IPS DF 4.7 (cell line): ENCODE measurements around the gene HIRIP3.
"Not testable (repeated sequence)": the region's sequence is repeated elsewhere in the genome, so short reads cannot be mapped to it uniquely, and the experiment has no call there.

Experiments used
- DNase-seq: peaks from one replicate; pipeline ENCODE4 v3.0.0-alpha.2; 2013; ENCODE audit warnings: low spot score; ENCODE audit errors: extremely low read depth

HIRIP3 gene

DNA sequence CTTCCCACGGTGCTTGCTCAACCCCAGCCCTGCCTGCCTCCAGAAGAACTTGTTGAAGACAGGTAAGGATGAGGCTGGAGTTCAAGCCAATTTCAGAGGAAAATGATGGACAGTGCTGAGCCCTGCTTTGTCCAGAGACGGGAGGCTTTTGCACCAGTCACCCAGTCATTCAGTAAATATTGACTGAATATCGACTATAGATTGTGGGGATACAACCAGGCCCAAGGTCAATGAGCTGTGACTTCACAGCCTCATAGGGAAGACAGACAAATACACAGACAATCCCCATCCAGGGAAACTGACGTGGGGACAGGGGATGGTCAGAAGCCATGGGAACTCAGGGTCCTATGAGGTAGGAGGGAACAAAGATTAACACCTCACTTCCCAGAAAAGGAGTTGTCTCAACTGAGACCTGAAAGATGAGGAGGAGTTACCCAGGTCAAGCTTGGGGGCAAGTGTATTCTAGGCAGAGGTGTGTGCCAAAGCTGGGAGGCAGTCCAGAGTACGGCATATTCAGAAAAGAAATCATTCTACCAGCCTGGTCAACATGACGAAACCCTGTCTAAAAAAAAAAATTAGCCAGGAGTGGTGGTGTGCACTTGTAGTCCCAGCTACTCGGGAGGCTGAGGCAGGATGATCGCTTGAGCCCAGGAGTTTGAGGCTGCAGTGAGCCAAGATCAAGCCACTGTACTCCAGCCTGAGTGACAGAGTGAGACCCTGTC is 21.3 kb upstream of the HIRIP3 start:
- DNase-seq = no peak

DNA sequence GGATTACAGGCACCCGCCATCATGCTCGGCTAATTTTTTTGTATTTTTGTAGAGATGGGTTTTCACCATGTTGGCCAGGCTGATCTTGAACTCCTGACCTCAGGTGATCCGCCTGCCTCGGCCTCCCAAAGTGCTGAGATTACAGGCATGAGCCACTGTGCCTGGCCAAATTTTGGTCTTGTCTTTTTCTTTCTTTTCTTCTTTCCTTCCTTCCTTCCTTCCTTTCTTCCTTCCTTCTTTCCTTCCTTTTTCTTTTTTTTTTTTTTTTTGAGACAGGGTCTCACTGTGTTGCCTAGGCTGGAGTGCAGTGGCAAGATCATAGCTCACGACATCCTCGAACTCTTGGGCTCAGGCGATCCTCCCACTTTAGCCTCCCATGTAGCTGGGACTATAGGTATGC is 20.0 kb upstream of the HIRIP3 start:
- not testable (repeated sequence) for DNase-seq

DNA sequence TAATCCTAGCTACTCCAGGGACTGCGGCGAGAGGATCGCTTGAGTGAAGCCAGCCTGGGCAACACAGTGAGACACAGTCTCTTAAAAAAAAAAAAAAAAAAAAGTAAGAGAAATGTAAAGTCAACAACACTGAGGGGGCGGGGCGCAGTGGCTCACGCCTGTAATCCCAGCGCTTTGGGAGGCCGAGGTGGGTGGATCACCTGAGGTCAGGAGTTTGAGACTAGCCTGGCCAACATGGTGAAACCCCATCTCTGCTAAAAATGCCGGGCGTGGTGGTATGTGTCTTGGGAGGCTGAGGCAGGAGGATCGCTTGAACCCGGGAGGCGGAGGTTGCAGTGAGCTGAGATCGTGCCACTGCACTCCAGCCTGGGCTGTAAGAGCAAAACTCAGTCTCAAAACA is 17.2 kb upstream of the HIRIP3 start:
- not testable (repeated sequence) for DNase-seq

DNA sequence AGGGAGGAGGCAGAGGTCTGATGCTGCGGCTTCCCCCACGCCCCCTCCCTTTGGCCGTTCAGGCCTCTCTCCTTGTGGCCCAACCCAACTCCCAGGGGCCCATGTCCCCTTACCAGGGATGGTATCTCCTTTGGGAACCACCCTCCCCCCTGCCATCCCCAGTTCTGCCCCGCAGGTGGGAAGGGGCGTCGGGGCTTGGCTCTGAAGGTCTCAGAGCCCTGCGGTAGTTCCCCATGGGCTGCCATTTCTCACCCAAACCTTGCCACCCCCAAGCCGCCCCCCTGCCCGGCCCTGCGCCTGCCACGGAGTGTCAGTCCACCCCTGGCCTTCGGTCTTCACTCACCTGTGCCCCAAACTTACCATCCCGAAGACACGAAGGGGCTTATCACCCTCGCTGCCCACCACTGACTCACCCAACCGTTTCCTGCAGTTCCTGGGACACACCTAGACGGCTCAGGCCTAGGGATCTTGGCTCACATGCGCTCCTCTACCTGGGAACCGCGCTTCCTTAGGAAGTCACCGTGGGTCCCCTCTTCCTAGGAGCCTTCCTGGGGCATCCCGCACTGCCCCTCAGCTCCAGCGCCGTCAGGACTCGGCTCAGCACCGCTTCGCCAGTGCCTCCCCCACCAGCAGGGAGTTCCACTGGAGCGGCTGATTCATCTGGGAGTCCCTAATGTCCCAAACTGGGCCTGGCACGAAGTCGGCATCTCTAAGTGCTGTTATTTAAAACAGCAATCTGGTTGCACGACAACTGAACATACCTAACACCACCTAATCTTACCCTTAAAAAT is 16.5 kb upstream of the HIRIP3 start:
- no peak for DNase-seq

DNA sequence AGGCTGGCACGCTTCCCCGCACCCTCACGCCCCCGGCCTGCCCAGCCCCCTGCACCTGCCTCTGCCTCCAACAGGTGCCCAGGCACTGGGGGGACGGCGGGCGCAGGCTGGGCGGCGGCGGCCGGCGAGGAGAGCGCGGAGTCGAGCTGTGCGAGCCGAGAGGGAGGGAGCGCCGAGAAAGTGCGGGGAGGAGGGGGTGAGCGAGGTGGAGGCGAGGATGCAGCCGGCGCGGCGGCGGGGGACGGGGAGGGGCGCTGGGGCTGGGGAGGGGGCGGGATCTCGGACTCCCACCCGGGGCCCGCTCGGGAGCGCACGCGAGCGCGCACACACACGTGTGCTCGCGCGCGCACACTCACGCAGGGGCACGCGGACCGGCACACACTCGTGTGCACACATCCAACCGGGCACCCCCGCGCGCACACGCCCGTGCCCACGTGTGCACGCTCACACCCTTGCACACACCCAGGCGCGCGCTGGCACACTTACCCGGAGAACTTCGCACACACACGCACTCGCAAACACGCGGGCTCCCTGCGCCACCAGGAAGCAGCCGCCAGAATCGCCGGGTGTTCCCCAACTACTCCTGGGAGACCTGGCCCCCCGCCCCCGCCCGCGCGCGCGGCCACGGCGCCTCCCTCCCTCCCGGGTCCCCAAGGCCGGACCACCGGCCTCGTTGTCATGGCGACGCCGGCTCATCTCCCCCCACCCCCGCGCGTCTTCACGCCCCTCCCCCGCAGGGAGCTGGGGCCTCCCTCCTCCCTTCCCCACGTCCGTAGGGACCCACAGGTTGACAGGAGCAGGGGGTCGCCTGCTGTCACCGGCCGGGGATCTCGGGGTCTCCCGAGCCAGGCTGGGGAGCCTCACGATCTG is 15.7 kb upstream of the HIRIP3 start, which contains the start of gene DOC2A:
Gene DOC2A, minus strand, starts transcription at position 184 of the 870 bp plus-strand sequence. CDS start 805 bp downstream, outside the sequence.
- DNase-seq = no peak

DNA sequence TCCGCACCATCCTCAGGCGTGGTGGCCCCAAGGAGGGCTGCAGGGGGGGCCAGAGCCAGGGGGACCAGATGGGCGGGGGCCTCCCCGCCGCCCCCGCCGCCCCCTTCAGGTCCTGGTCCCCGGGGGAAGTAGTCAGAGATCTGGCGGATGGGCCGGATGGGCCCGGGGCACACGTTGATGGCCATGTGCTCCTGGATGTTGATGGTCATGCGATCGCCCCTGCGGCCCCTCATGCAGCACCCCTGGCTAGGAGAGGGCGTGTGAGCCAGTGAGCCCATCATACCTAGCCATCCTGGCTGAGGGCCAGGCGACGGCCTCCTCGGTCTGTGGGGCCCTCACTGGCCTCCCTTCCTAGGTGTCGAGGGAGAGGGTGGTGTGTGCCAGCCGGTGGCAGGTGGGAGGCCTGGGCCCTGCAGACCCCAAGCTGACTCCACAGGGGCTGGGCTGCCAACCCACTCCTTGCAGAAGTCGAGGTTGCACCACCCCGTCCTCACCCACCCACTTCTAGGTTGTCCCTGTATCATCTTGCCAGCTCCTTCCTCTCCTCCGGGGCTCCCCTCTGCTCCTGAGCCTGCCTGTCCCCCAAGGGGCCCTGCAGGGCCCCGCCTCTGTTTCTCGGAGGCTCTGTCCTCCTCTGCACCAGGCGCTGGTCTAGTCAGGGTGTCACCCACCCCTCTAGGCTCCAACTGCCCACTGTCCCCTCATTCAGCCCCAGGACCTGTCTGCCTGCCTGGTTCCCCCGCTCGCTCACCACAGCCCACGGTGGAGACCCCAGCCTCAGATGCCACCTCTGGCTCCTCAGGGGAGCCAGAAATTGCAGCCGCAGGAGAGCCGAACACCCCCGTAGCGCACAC is 14.8 kb upstream of the HIRIP3 start:
- DNase-seq = no peak

DNA sequence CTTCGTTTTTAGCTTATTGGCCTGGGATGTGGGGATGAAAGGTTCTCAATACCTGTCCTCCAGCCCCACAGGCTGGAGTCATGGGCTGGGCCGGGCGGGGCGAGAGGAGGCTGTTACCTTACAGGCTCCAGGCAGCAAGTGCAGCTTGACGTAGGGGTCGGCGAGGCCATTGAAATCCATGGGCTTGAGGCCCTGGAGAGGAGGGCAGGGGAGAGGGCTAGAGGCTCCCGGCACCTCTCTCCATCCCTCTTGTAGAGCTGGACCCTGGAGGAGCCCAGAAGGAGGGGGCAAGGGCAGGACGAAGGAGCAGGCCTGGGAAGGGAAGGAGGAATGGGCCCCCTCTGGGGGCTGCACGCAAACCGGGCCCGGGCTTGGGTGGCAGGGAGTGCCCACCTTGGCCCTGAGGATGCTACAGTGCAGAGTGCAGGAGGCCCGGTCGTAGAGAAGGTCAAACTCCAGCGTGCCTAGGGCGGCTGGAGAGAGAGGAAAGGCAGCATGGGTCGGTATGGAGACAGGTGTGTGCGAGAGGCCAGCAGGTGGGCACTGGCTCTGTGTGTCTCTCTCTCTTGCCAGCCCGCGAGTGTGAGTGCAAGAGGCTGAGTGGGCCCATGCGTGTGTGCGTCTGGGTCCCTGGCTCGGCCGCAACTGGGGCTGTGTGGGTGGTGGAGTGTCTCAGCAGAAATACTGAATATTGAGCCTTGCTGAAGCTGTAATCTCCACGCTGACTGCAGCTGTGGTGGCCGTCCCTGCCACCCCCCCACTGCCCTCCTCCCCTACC is 13.9 kb upstream of the HIRIP3 start:
- DNase-seq = no peak

DNA sequence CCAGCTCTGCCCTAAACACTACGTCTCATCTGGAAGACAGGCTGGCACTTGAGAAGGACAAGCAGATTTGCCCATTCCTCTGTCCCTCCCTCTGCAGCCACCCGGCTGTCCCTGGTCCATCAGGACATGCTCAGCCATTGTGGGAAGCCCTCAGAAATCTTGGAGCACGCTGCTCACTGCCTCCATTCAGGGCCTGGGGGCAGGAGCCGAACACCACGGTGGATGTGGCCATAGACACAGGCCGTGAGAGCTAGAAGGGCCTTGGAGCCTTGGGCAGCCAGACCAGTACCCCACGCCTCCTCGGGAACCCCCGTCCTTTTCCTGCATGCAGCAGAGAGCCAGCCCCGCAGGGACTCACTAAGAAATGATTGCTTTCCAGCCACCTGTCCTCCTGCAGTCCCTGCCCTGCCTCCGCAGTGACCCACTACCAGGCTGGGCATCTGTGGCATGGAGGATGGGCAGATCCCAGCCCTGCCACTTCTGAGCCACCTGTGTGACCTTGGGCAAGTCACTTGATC is 12.0 kb upstream of the HIRIP3 start:
- no peak for DNase-seq

DNA sequence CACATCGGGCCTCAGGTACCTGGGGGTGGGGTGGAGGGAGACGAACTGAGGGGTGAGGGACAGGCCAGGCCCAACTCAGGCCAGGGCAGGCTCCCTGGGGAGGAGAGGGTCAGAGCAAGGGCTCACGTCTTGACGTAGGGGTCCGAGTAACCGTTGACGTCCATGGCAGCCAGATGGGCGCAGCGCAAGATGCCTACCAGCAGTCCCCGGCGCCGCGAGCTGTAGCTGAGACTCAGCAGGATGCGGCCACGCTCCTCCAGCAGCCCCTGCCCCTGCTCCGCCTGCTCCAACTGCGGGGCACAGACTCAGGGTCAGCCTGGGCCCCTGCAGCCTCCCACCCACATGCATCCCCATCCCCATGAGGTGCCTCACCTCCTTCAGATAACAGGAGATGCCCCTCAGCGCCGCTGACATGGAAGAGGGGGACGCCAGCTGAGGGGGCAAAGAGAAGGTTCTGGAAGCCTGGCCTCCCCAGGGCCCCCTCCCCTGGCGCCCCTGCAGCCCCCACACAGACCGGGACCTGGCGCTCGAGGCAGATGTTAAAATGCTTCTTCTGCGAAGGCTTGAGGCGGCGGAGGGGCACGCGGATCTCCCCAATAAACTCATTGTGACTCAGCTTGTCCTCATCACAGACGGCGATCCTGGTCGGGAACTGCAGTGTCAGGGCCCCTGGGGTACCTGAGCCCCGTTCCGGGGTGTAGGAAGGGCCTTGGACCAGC is 11.4 kb upstream of the HIRIP3 start:
- DNase-seq = no peak

DNA sequence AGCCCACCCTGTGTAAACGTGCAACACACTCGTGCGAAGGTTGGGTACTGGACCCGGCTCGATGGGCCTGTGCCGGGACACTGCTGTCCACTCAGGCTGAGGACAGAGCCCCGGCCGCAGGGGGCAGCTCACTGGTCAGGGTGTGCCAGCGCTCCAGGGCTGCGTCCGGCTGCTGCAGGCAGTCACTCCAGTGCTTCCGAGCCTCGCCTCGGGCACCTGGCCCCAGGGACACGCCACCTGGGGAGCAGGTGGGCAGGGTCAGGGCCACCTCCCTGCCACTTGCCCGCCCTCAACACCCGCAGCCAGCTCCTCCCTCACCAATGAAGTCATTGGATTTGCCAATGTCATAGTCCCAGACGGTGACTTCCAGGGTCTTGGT is 10.7 kb upstream of the HIRIP3 start:
- DNase-seq = no peak

DNA sequence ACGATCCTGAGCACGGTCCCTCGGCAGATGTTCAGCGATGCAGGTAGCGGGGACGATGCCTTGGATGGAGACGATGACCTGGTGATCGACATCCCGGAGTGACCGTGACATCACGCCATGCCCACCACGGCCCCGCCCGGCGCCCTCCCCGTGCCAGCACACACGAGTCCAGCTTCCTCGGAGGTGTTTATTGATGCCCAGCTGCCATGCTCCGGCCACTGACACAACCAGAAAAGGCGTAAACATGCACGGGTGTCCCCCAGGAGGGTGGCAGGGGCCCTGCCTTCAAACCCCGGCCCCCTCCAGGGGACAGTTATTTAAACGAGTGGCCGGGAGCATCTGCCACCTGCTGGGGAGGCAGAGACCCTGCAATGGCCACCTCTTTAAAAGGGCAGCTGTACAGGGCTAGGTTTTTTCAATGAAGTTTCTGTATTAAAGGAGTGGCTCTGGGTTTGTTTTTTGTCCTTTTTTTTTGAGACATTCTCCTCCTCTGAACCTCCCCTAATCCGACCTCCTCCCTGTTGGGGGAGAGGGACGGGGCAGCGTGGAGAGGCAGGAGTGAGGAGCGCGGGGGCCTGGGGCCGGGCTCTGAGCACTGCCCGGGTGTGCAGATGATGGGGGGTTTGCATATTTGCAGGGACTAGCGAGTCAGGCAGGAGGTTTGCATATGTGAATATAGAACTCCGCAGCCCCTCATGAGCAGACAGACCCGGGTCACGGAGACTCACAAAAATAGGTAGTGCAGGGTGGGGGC is 10.1 kb upstream of the HIRIP3 start:
- no peak for DNase-seq

DNA sequence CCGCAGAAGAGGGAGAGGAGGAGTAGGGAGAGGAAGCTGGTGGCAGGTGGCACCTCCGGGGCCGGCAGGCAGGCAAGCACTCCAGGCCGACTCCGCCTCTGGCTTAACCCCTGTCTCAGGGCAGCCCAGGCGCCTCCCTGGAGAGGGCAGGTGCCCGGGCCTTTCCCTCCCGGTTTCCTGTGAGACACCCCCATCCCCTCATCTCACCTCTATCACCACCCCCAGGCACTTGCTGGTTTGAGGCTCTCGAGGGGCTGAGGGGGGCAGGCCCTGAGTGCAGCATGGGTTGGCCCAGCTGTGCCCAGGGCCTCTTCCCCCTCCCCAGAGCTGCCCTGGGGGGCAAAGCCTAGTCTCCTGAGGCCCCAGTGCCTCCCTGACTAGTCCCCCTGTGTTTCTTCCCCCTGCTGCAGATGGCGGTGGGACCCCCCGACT is 9.4 kb upstream of the HIRIP3 start:
- DNase-seq = no peak

DNA sequence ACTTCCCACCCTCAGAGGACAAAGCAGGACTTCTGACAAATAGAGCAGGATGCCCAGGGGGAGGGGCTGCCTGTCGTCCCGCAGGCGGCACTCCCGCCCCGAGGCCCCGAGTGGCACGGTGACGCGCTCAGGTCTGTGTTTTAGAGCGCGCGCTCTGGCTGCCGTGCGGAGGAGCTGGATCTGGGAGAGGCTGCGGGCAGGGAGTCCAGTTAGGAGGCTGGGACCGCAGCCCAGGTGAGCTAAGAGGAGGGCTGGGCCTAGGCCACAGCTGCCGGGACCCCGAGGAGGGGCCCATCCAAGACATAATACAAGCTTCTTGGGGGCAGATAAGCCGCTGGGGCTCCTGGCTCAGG is 9.0 kb upstream of the HIRIP3 start:
- no peak for DNase-seq

DNA sequence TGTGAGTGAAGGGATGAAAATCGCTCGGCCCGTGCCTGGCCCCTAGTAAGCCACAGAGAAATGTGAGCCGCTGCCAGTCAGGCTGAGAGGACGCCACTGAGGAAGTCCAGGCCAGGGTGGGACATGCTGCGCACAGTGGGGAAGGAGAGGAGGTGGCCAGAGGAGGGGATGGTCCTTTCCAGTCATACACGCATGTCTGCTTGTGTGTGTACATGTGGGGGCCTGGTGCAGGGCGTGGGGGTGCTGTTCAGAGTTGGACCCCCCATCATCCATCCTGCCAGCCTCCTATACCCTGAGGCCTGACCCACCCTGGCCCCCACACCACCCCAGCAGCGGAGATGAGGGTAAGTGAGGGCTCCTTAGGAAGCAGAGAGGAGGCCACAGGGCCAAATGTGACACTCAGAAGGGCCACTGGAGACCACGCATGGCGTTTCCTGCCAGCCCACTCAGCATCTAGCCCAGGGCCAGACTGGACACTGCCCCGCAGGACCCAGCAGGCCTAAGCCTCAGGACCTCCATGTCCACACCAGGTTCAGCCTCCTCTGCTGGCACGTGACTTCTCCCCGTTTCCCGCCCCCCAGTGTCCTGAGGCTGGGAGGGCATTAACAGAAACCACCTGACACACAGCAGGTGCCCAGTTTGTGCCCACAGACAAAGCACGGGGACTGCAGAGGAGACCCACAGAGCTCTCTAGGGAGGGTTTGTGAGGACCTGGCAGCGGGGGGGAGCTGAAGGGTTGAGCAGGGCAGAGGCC is 8.4 kb upstream of the HIRIP3 start:
- DNase-seq = no peak

DNA sequence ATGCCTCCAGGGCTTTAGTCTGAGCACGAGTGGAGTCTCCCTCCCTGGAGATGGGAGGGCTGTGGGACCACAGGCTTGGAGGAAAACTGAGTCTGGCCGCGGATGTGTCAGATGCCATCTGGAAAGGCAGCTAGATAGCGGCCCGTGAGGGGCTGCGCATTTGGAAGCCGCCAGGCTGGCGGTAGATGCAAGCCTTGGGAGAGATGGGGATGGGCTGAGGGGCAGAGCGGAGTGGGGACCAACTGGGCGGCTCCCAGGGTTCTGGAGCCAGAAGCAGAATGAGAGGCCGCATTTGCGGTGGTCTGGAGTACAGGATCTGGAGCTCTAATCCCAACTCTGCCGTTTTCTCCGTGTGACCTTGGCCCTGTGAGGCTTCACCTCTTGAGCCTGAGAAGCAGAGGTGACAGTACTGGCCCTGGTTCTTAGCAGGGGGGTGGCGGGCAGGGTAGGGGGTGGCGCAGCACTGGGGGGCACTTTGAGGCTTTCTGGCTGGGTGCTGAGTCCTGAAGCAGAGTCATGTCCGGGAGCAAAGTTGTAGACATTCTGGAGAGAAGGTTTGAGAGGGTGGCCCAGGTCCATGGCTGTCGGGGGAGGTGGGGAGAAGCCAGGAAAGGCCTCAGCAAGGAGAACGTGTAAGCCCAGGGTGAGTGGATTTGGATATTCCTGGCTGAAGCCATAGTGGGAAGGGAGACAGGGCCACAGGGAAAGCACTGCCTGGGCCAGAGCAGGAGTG is 7.4 kb upstream of the HIRIP3 start:
- no peak for DNase-seq

DNA sequence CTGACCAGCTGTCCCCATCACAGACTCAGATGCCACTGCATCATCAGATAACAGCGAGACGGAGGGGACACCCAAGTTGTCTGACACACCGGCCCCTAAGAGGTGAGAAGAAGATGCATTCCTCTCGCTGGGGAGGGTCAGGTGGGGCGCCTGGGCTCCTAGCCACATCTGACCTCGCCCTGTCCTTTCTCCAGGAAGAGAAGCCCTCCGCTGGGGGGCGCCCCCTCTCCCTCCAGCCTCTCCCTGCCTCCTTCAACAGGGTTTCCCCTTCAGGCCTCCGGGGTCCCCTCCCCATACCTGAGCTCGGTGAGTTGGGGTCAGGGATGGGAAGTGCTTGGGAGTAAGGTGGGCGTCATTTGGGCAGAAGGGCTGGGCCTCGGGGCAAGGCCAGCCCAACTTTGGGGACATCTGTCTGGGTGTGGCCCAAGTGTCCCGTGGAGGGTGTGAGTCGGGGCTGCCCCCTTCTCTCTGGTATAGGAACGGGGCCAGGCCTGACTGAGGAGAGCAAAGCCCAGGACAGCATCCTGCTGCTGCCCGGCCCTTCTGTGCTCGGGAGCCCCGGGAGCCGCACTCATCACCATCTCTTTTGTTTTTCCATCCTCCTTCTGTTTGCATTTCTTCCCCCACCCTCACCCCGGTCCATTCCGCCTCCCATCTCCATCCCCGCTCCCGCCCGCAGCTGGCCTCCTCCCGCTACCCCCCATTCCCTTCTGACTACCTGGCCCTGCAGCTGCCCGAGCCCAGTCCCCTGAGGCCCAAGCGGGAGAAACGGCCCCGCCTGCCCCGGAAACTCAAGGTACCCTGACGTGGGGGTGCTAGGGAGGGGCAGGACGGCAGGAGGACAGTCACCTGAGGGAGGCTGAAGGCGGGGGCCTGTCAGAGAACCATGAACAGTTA is 5.6 kb upstream of the HIRIP3 start:
- no peak for DNase-seq
